ENCODE results near the gene UBAC1. TPM values are rescaled to one million over a fixed set of nuclear protein-coding genes. Genes with fewer than 3 reads are reported as not detected.

The UBAC1 gene
- total RNA-seq, 4 donors from 2014 or later, result 89.3 to 99.3 (median 96.9) TPM

DNA sequence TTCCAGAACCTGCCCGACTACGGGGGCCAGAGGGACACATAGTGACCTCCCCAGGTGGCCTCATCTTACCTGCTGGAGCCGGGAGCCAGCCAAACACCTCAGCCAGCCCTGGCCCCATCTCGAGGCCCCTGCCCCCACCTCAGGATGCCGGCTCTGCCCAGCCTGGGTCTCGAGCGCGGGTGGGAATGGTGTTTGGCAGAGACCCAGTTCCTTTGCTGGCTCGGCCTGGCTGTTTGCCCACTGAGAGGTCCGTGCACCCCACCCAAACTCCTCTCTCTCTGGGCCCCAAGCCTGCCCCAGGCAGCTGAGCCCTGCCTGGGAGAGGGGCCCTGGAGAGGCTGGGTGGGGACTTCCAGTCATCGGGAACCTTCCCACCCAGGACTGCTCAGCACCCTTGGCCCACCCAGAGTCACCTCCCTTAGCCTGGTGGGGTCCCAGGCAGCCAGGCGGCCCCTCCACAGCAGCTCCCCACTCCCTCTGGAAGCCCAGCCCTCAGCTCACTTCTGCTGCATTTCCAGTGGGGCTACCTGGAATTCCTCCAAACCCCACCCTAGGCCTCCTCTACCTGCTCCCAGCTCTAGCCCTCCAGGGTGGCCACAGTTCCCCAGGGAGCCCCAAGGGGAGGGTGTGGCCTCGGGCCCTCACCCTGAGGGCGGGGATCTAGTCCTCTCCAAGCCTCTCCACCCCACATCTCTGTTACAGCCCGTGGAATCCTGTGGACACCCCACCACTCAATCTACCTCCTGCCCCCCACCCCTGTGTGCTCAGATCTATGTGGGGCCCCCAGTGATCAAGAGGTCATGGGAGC is 42.4 kb upstream of the UBAC1 start:
- intact Hi-C loops (cut with DNase I; ENCODE audit: low total_unique reads), result no loop called here
- DNase-seq (ENCODE audit: low spot score in 2 of 2), result no peak
- WGBS, 2 donors, result 28 to 33% methylated on average over 12 to 13 of the region's 15 CpGs
- H3K4me3 ChIP-seq (ENCODE audit: low read depth, poor library complexity, severe bottlenecking), result no peak overlapping the region
- no peak for TF ChIP-seq POLR2A (IDR thresholded peaks at IDR 0.05)
- TF ChIP-seq, protein P1, sequence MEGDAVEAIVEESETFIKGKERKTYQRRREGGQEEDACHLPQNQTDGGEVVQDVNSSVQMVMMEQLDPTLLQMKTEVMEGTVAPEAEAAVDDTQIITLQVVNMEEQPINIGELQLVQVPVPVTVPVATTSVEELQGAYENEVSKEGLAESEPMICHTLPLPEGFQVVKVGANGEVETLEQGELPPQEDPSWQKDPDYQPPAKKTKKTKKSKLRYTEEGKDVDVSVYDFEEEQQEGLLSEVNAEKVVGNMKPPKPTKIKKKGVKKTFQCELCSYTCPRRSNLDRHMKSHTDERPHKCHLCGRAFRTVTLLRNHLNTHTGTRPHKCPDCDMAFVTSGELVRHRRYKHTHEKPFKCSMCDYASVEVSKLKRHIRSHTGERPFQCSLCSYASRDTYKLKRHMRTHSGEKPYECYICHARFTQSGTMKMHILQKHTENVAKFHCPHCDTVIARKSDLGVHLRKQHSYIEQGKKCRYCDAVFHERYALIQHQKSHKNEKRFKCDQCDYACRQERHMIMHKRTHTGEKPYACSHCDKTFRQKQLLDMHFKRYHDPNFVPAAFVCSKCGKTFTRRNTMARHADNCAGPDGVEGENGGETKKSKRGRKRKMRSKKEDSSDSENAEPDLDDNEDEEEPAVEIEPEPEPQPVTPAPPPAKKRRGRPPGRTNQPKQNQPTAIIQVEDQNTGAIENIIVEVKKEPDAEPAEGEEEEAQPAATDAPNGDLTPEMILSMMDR (IDR thresholded peaks at IDR 0.05), result no peak

DNA sequence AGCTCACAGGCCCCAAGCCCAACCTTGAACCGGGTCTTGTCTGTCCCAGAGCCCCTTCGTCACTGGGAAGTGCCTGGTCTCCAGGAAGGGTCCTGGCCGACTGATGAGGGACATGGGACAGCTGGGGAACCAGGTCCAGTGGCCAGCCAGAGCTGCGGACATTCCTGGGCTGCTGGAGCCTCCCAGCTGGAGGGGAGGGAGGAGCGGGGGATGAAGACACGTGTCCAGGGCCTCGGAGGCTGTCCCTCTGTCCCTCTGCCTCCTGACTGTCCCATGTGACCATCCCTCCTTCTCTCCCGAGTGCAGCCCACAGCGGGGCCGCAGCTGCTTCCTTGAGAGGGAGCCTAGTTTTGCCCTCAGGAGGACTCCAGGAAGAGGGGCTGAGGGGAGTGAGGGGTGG is 41.7 kb upstream of the UBAC1 start:
- no peak for DNase-seq (ENCODE audit: low spot score in 2 of 2)
- TF ChIP-seq, protein P1 (IDR thresholded peaks at IDR 0.05), result no peak
- TF ChIP-seq POLR2A (IDR thresholded peaks at IDR 0.05), result no peak
- 49 to 67% methylated on average over 8 to 9 of the region's 10 CpGs for WGBS, 2 donors
- no peak overlapping the region for H3K4me3 ChIP-seq (ENCODE audit: low read depth, poor library complexity, severe bottlenecking)
- intact Hi-C loops (cut with DNase I; ENCODE audit: low total_unique reads), result no loop called here

DNA sequence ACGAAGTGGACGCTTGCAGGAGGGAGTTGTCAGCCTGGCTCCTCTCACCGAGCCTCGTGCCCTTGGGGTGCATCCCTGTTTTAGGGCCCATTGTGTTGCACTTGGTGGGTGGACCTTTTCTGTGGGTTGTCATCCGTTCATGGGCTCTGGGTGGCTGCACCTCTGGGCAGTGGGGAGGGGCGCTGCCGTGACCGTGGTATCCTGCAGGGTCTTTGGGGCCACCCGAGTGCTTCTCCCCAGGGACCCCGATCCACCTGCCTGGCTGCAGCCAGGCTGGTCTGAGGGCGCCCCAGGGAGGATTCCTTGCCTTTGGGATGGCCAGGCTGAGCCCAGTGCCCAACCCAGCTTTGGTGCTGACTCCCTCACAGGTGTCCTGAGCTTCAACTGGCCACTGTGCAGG is 41.0 kb upstream of the UBAC1 start:
- intact Hi-C loops (cut with DNase I; ENCODE audit: low total_unique reads), result no loop called here
- WGBS, 2 donors, result 87 to 92% methylated on average over 9 to 11 of the region's 11 CpGs
- no peak overlapping the region for H3K4me3 ChIP-seq (ENCODE audit: low read depth, poor library complexity, severe bottlenecking)
- TF ChIP-seq, protein P1 (IDR thresholded peaks at IDR 0.05), result no peak
- TF ChIP-seq POLR2A (IDR thresholded peaks at IDR 0.05), result no peak
- DNase-seq (ENCODE audit: low spot score in 2 of 2), result no peak

DNA sequence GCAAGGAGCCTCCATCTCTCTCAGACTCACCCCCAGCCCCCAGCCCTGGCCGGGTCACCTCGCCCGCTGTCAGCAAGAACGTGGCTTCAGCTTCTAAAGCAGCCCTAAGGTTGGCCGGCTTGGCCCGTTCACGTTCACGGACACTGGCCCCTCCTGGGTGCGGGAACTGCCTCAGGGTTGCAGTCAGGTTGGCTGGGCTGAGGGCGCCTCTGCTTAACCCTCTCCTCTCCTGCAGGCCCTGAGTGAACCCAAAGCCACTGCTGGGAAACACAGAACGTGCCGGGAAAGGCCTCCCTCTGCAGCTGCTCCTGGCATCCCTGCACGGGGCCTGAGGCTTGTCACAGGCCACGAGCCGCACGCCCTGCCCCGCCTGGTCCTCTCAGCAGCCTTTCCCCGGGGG is 40.1 kb upstream of the UBAC1 start:
- intact Hi-C loops (cut with DNase I; ENCODE audit: low total_unique reads), result no loop called here
- TF ChIP-seq, protein P1 (IDR thresholded peaks at IDR 0.05), result no peak
- TF ChIP-seq POLR2A (IDR thresholded peaks at IDR 0.05), result no peak
- DNase-seq (ENCODE audit: low spot score in 2 of 2), result no peak
- 35 to 49% methylated on average over 17 to 18 of the region's 18 CpGs for WGBS, 2 donors
- H3K4me3 ChIP-seq (ENCODE audit: low read depth, poor library complexity, severe bottlenecking), result no peak overlapping the region

DNA sequence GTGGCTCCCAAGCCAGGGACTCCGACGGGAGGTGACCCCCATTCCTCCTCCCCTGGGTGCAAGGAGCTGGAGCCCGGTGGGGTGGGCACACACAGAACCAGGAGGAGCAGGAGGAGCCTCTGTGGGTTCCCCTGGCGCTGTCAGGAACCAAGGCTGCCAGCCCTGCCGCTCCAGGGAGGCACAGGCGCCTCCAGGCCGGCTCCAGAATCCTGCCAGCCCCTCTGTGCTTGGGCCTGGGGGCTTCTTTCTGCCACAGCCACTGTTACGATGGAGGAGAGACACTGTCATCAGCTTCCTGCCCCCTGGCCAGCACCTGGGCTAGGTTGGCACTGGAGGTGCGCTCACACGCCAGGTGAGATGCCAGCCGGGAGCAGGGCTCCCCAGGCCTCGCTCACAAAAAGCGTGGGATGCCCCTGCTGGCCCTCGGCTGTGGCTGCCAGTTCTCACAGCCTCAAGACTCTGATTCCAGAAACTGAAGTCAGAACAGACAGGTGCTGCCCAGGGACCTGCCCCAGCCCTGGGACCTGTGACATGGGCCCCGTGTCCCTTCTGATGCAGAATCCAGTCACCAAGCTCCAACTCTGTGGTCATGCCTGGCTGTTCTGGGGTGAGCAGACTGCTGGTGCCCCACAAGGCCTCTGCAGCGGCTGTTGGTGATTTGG is 37.4 kb upstream of the UBAC1 start:
- H3K4me3 ChIP-seq (ENCODE audit: low read depth, poor library complexity, severe bottlenecking), result no peak overlapping the region
- TF ChIP-seq, protein P1 (IDR thresholded peaks at IDR 0.05), result no peak
- TF ChIP-seq POLR2A (IDR thresholded peaks at IDR 0.05), result no peak
- 83 to 88% methylated on average over 11 to 16 of the region's 16 CpGs for WGBS, 2 donors
- intact Hi-C loops (cut with DNase I; ENCODE audit: low total_unique reads), result no loop called here
- DNase-seq (ENCODE audit: low spot score in 2 of 2), result no peak
